WTC11 (cell line): ENCODE measurements around the gene TUBB2B. TPM values are rescaled to one million over a fixed set of nuclear protein-coding genes. Genes with fewer than 3 reads are reported as not detected.

ENCODE experiments used
- ATAC-seq: fragments of 200-7000 bp; cut with Tn5 transposase; 2 replicates; pipeline ENCODE4 v1.10.0; 2021; ENCODE audit warnings: mild to moderate bottlenecking, moderate library complexity
- CTCF ChIA-PET: fragments of 300-600 bp; sonication (Branson Sonifier 250); formaldehyde crosslinking; loops from one replicate; lab custom pipeline; 2021; ENCODE audit warnings: antibody characterized with exemption; lab: Charles Lee
- POLR2A ChIA-PET: fragments of 350-600 bp; sonication (Branson Sonifier 250); formaldehyde crosslinking; loops from one replicate; lab custom pipeline; 2021; ENCODE audit warnings: antibody characterized with exemption; lab: Charles Lee
- DNase-seq: peaks from one replicate; pipeline ENCODE4 v3.0.0; 2021; ENCODE audit warnings: low spot score
- H3K27ac Mint-ChIP-seq: 2 replicates; pipeline ENCODE4 v1.8.0; 2021; ENCODE audit warnings: mixed read lengths
- H3K27me3 Mint-ChIP-seq: 2 replicates; pipeline ENCODE4 v1.8.0; 2021; ENCODE audit warnings: low read depth, mild to moderate bottlenecking, moderate library complexity, mixed read lengths
- H3K36me3 Mint-ChIP-seq: 2 replicates; pipeline ENCODE4 v1.8.0; 2021; ENCODE audit warnings: mixed read lengths
- H3K4me1 Mint-ChIP-seq: 2 replicates; pipeline ENCODE4 v1.8.0; 2022; ENCODE audit warnings: mixed read lengths
- H3K4me3 Mint-ChIP-seq: 2 replicates; pipeline ENCODE4 v1.8.0; 2021; ENCODE audit warnings: mild to moderate bottlenecking, moderate library complexity, mixed read lengths
- H3K9me3 Mint-ChIP-seq: 2 replicates; pipeline ENCODE4 v1.8.0; 2021; ENCODE audit warnings: mixed read lengths
- AR ChIP-seq: fragments of 250-450 bp; sonication (Bioruptor Pico); IDR thresholded peaks from 2 replicates; pipeline ENCODE4 v1.9.0; 2021; ENCODE audit warnings: mild to moderate bottlenecking
- CREM ChIP-seq: sonication (generic); formaldehyde crosslinking; IDR thresholded peaks from 2 replicates; pipeline ENCODE4 v1.8.1; 2022; ENCODE audit warnings: mild to moderate bottlenecking, missing genetic modification reagents, moderate library complexity
- CTCF ChIP-seq: fragments of 200-600 bp; IDR thresholded peaks from 2 replicates; pipeline ENCODE4 v1.8.0; 2022; ENCODE audit warnings: antibody characterized with exemption
- E2F5 ChIP-seq: sonication (generic); formaldehyde crosslinking; IDR thresholded peaks from 2 replicates; pipeline ENCODE4 v1.8.1; 2022; ENCODE audit warnings: mild to moderate bottlenecking, moderate library complexity, missing genetic modification reagents
- EMX1 ChIP-seq: fragments of 250-450 bp; sonication (Bioruptor Pico); IDR thresholded peaks from 2 replicates; pipeline ENCODE4 v1.8.0; 2021; ENCODE audit warnings: mild to moderate bottlenecking
- FOXJ3 ChIP-seq: sonication (generic); formaldehyde crosslinking; IDR thresholded peaks from 2 replicates; pipeline ENCODE4 v1.9.0; 2021; ENCODE audit warnings: missing genetic modification reagents, mild to moderate bottlenecking, borderline replicate concordance
- FOXK1 ChIP-seq: sonication (generic); formaldehyde crosslinking; IDR thresholded peaks from 2 replicates; pipeline ENCODE4 v1.8.0; 2022; ENCODE audit warnings: mild to moderate bottlenecking, moderate library complexity, missing genetic modification reagents
- GABPB1 ChIP-seq: sonication (generic); formaldehyde crosslinking; IDR thresholded peaks from 2 replicates; pipeline ENCODE4 v1.8.1; 2023; ENCODE audit warnings: mild to moderate bottlenecking, missing genetic modification reagents
- HMGA2 ChIP-seq: fragments of 250-450 bp; sonication (Bioruptor Pico); IDR thresholded peaks from 2 replicates; pipeline ENCODE4 v1.4.0; 2021; ENCODE audit warnings: mild to moderate bottlenecking, moderate library complexity
- MXD4 ChIP-seq: fragments of 250-450 bp; sonication (Bioruptor Pico); IDR thresholded peaks from 2 replicates; pipeline ENCODE4 v1.8.0; 2021; ENCODE audit warnings: mild to moderate bottlenecking, moderate library complexity, borderline replicate concordance
- NFATC4 ChIP-seq: fragments of 250-450 bp; sonication (Bioruptor Pico); IDR thresholded peaks from 2 replicates; pipeline ENCODE4 v1.9.0; 2021; ENCODE audit warnings: mild to moderate bottlenecking
- NR3C1 ChIP-seq: sonication (generic); formaldehyde crosslinking; conservative IDR thresholded peaks from 2 replicates; pipeline ENCODE4 v1.8.1; 2023; ENCODE audit warnings: low read depth, mild to moderate bottlenecking, missing genetic modification reagents
- RELA ChIP-seq: sonication (generic); formaldehyde crosslinking; IDR thresholded peaks from 2 replicates; pipeline ENCODE4 v1.8.1; 2022; ENCODE audit warnings: missing genetic modification reagents, mild to moderate bottlenecking, borderline replicate concordance
- TEAD1 ChIP-seq: sonication (generic); formaldehyde crosslinking; IDR thresholded peaks from 2 replicates; pipeline ENCODE4 v1.8.0; 2022; ENCODE audit warnings: mild to moderate bottlenecking, missing genetic modification reagents
- USF2 ChIP-seq: sonication (generic); formaldehyde crosslinking; IDR thresholded peaks from 2 replicates; pipeline ENCODE4 v1.8.1; 2023; ENCODE audit warnings: mild to moderate bottlenecking, missing genetic modification reagents, moderate library complexity
- ZNF138 ChIP-seq: sonication (generic); formaldehyde crosslinking; conservative IDR thresholded peaks from 2 replicates; pipeline ENCODE4 v1.8.1; 2022; ENCODE audit warnings: mild to moderate bottlenecking, moderate library complexity, missing genetic modification reagents
- ZNF219 ChIP-seq: sonication (generic); formaldehyde crosslinking; IDR thresholded peaks from 2 replicates; pipeline ENCODE4 v1.8.0; 2023; ENCODE audit warnings: missing genetic modification reagents, mild to moderate bottlenecking, borderline replicate concordance
- ZNF232 ChIP-seq: sonication (generic); formaldehyde crosslinking; IDR thresholded peaks from 2 replicates; pipeline ENCODE4 v1.8.0; 2022; ENCODE audit warnings: mild to moderate bottlenecking, missing genetic modification reagents
- ZNF396 ChIP-seq: fragments of 250-450 bp; sonication (Bioruptor Pico); IDR thresholded peaks from 2 replicates; pipeline ENCODE4 v1.8.0; 2021; ENCODE audit warnings: mild to moderate bottlenecking, moderate library complexity, borderline replicate concordance
- ZNF425 ChIP-seq: fragments of 250-450 bp; sonication (Bioruptor Pico); conservative IDR thresholded peaks from 2 replicates; pipeline ENCODE4 v1.9.0; 2021; ENCODE audit warnings: mild to moderate bottlenecking
- total RNA-seq: library from RNA; stranded (reverse); gene quantifications from 3 replicates; pipeline ENCODE4 v1.2.3, GENCODE V29; 2021

TUBB2B gene
- total RNA-seq, 1 experiment from 2014 or later: 591 TPM

GRCh38 chr6:3208098-3208774, 19.2 kb downstream of the TUBB2B start (continued):
- TF ChIP-seq CTCF: no peak
- no peak for TF ChIP-seq EMX1
- TF ChIP-seq NFATC4: no peak
- no peak for TF ChIP-seq ZNF232 (CRISPR knock-in tag)
- TF ChIP-seq, all 79 proteins: peak for 0

GRCh38 chr6:3206339-3207015, 21.0 kb downstream of the TUBB2B start:
- ChIA-PET POLR2A (no interaction called here), CTCF (interaction anchor here (0.6 to 1.5 kb wide), 3 partner anchors 13 to 44 kb away, joined by 3 to 4 read pairs (median 4); no protein-coding TSS in a partner anchor)
- ATAC-seq (no peak), DNase-seq (no peak)
- Mint-ChIP-seq H3K4me3 (no peak overlapping the region), H3K4me1 (peaks cover 37% of the 10 kb centered on the region), H3K27me3 (no peaks in the 10 kb centered on the region), H3K36me3 (no peaks in the 10 kb centered on the region), H3K27ac (no peak overlapping the region), H3K9me3 (no peaks in the 10 kb centered on the region)
- TF ChIP-seq ZNF219 (CRISPR knock-in tag) (no peak), NR3C1 (CRISPR knock-in tag) (no peak), AR (CRISPR knock-in tag) (no peak), HMGA2 (CRISPR knock-in tag) (no peak), FOXK1 (CRISPR knock-in tag) (no peak), RELA (CRISPR knock-in tag) (no peak), GABPB1 (CRISPR knock-in tag) (no peak), CTCF (no peak), USF2 (CRISPR knock-in tag) (no peak), FOXJ3 (CRISPR knock-in tag) (no peak), ZNF138 (CRISPR knock-in tag) (no peak), E2F5 (CRISPR knock-in tag) (no peak), TEAD1 (CRISPR knock-in tag) (no peak), MXD4 (CRISPR knock-in tag) (no peak), ZNF425 (CRISPR knock-in tag) (no peak), ZNF396 (CRISPR knock-in tag) (no peak), CREM (CRISPR knock-in tag) (no peak)
